Suprapubic skin (tissue), 4 donors: ENCODE results near the gene INSR.

ENCODE experiments used
- EP300 ChIP-seq: sonication (generic); formaldehyde crosslinking; IDR thresholded peaks from one replicate; pipeline ENCODE4 v1.6.1; 2017; ENCODE audit warnings: antibody characterized with exemption
- POLR2A ChIP-seq, 2 donors: fragments of 450-650 bp; IDR thresholded peaks; one replicate each; pipeline ENCODE4 v1.6.1; 2017; ENCODE audit warnings: antibody characterized with exemption in 2 of 2, mild to moderate bottlenecking in 2 of 2, moderate library complexity in 2 of 2
- POLR2AphosphoS5 ChIP-seq, 3 donors: sonication (generic); formaldehyde crosslinking; IDR thresholded peaks; one replicate each; pipeline ENCODE4 v1.6.1; 2017; ENCODE audit warnings: antibody characterized with exemption in 3 of 3
- TF ChIP-seq, protein P1 (sequence below), 2 donors: fragments of 200-600 bp in 1 of 2; fragments of 450-650 bp in 1 of 2; sonication (generic) in 1 of 2; IDR thresholded peaks; one replicate each; pipeline ENCODE4 v1.5.1; 2016 to 2019; ENCODE audit warnings: antibody characterized with exemption in 2 of 2, mild to moderate bottlenecking in 1 of 2, moderate library complexity in 1 of 2

GRCh38 chr19:7287722-7288121 lies 6.5 kb downstream of the INSR start:
- no peak for TF ChIP-seq POLR2A (IDR thresholded peaks at IDR 0.05)
- TF ChIP-seq, protein P1, sequence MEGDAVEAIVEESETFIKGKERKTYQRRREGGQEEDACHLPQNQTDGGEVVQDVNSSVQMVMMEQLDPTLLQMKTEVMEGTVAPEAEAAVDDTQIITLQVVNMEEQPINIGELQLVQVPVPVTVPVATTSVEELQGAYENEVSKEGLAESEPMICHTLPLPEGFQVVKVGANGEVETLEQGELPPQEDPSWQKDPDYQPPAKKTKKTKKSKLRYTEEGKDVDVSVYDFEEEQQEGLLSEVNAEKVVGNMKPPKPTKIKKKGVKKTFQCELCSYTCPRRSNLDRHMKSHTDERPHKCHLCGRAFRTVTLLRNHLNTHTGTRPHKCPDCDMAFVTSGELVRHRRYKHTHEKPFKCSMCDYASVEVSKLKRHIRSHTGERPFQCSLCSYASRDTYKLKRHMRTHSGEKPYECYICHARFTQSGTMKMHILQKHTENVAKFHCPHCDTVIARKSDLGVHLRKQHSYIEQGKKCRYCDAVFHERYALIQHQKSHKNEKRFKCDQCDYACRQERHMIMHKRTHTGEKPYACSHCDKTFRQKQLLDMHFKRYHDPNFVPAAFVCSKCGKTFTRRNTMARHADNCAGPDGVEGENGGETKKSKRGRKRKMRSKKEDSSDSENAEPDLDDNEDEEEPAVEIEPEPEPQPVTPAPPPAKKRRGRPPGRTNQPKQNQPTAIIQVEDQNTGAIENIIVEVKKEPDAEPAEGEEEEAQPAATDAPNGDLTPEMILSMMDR (IDR thresholded peaks at IDR 0.05): no peak
- no peak for TF ChIP-seq EP300
- no peak for TF ChIP-seq POLR2AphosphoS5 (IDR thresholded peaks at IDR 0.05)
